GM19372 (cell line): ENCODE results near the gene SLC13A1.
"Not testable (repeated sequence)": the region's sequence is repeated elsewhere in the genome, so short reads cannot be mapped to it uniquely, and the experiment has no call there.

Experiments
- ATAC-seq: cut with Tn5 transposase; IDR thresholded peaks from one replicate; pipeline ENCODE4 v1.9.1; 2021; ENCODE audit warnings: mild to moderate bottlenecking, low read depth, moderate library complexity; ENCODE audit not compliant: unreplicated experiment

The SLC13A1 gene

GRCh38 chr7:123199883-123200282 lies at the start of gene SLC13A1:
Gene SLC13A1, minus strand, starts transcription at chr7:123199969. Its CDS starts 23 bp downstream, at chr7:123199946.
- ATAC-seq, result no peak

- no peak for ATAC-seq
These were observed 45.0 kb upstream of the SLC13A1 start for GRCh38 chr7:123244768-123245167.

GRCh38 chr7:123242467-123243092 lies 42.8 kb upstream of the SLC13A1 start:
- no peak for ATAC-seq

GRCh38 chr7:123241809-123242208 lies 42.0 kb upstream of the SLC13A1 start:
- no peak for ATAC-seq

GRCh38 chr7:123231021-123232000 lies 31.5 kb upstream of the SLC13A1 start:
- no peak for ATAC-seq

GRCh38 chr7:123230603-123231002 lies 30.8 kb upstream of the SLC13A1 start:
- no peak for ATAC-seq

- ATAC-seq, result no peak
These were observed 30.4 kb upstream of the SLC13A1 start for GRCh38 chr7:123230147-123230546.

- ATAC-seq, result no peak
These were observed 29.7 kb upstream of the SLC13A1 start for GRCh38 chr7:123229426-123229825.

- ATAC-seq, result not testable (repeated sequence)
These were observed 27.9 kb upstream of the SLC13A1 start for GRCh38 chr7:123227666-123228065.

GRCh38 chr7:123220396-123220795 lies 20.6 kb upstream of the SLC13A1 start:
- ATAC-seq, result no peak

GRCh38 chr7:123218866-123219265 lies 19.1 kb upstream of the SLC13A1 start:
- no peak for ATAC-seq

- no peak for ATAC-seq
These were observed 17.1 kb upstream of the SLC13A1 start for GRCh38 chr7:123216825-123217224.

- no peak for ATAC-seq
These were observed 15.6 kb upstream of the SLC13A1 start for GRCh38 chr7:123215350-123215749.

- no peak for ATAC-seq
These were observed 11.8 kb upstream of the SLC13A1 start for GRCh38 chr7:123211545-123211944.

GRCh38 chr7:123210986-123211385 lies 11.2 kb upstream of the SLC13A1 start:
- ATAC-seq, result no peak

- no peak for ATAC-seq
These were observed 10.0 kb upstream of the SLC13A1 start for GRCh38 chr7:123209786-123210185.

GRCh38 chr7:123208793-123209192 lies 9.0 kb upstream of the SLC13A1 start:
- no peak for ATAC-seq

- ATAC-seq, result no peak
These were observed 4.6 kb upstream of the SLC13A1 start for GRCh38 chr7:123204206-123204835.

GRCh38 chr7:123201901-123202300 lies 2.1 kb upstream of the SLC13A1 start:
- ATAC-seq, result no peak

GRCh38 chr7:123198668-123199652 lies 809 bp downstream of the SLC13A1 start:
- ATAC-seq, result no peak
